Central memory CD8-positive, alpha-beta T cell (primary cell): ENCODE data around the gene BACH2.

ENCODE experiments used
- ATAC-seq: fragments of 150-1000 bp; cut with Tn5 transposase; replicated peaks from 2 replicates; pipeline ENCODE4 v1.10.0; 2022; ENCODE audit warnings: mild to moderate bottlenecking, moderate FRiP score, moderate number of reproducible peaks; ENCODE audit not compliant: poor library complexity, severe bottlenecking; ENCODE audit errors: extremely low read depth
- DNase-seq, 2 donors: peaks; one replicate each; pipeline ENCODE4 v3.0.0; 2021; ENCODE audit warnings: low spot score in 2 of 2
- H3K27ac Mint-ChIP-seq: one replicate; pipeline ENCODE4 v1.8.0; 2022; ENCODE audit warnings: low read depth, mild to moderate bottlenecking, moderate library complexity, mixed read lengths
- H3K27me3 Mint-ChIP-seq: one replicate; pipeline ENCODE4 v1.8.0; 2022; ENCODE audit warnings: mixed read lengths
- H3K36me3 Mint-ChIP-seq: one replicate; pipeline ENCODE4 v1.8.0; 2022; ENCODE audit warnings: mild to moderate bottlenecking, moderate library complexity, mixed read lengths; ENCODE audit not compliant: insufficient read depth
- H3K4me1 Mint-ChIP-seq: one replicate; pipeline ENCODE4 v1.8.0; 2022; ENCODE audit warnings: mixed read lengths
- H3K4me3 Mint-ChIP-seq: one replicate; pipeline ENCODE4 v1.8.0; 2022; ENCODE audit warnings: mild to moderate bottlenecking, moderate library complexity, mixed read lengths
- H3K9me3 Mint-ChIP-seq: one replicate; pipeline ENCODE4 v1.8.0; 2022; ENCODE audit warnings: mixed read lengths

Gene BACH2

GRCh38 chr6:89987140-89987539 lies 309.5 kb downstream of the BACH2 start:
- H3K36me3 Mint-ChIP-seq, result no peaks in the 10 kb centered on the region
- no peaks in the 10 kb centered on the region for H3K9me3 Mint-ChIP-seq
- no peak overlapping the region for H3K27ac Mint-ChIP-seq
- ATAC-seq (no peak), DNase-seq (no peak)
- H3K4me1 Mint-ChIP-seq, result peaks cover 5% of the 10 kb centered on the region
- H3K4me3 Mint-ChIP-seq, result no peak overlapping the region
- no peaks in the 10 kb centered on the region for H3K27me3 Mint-ChIP-seq

- H3K27ac Mint-ChIP-seq, result no peak overlapping the region
- H3K4me3 Mint-ChIP-seq, result no peak overlapping the region
- H3K36me3 Mint-ChIP-seq, result no peaks in the 10 kb centered on the region
- peaks cover 5% of the 10 kb centered on the region for H3K4me1 Mint-ChIP-seq
- no peak for ATAC-seq
- DNase-seq, result no peak
- no peaks in the 10 kb centered on the region for H3K9me3 Mint-ChIP-seq
- H3K27me3 Mint-ChIP-seq, result no peaks in the 10 kb centered on the region
Measured at GRCh38 chr6:89986650-89987074, 310.0 kb downstream of the BACH2 start.

GRCh38 chr6:89985751-89986493 lies 310.7 kb downstream of the BACH2 start:
- H3K27ac Mint-ChIP-seq, result no peak overlapping the region
- ATAC-seq (no peak), DNase-seq (no peak)
- peaks cover 2% of the 10 kb centered on the region for H3K4me1 Mint-ChIP-seq
- no peaks in the 10 kb centered on the region for H3K36me3 Mint-ChIP-seq
- no peak overlapping the region for H3K4me3 Mint-ChIP-seq
- H3K9me3 Mint-ChIP-seq, result no peaks in the 10 kb centered on the region
- H3K27me3 Mint-ChIP-seq, result no peaks in the 10 kb centered on the region

GRCh38 chr6:89984926-89985750 lies 311.5 kb downstream of the BACH2 start:
- Mint-ChIP-seq H3K9me3 (no peaks in the 10 kb centered on the region), H3K4me1 (peaks cover 4% of the 10 kb centered on the region), H3K4me3 (no peak overlapping the region), H3K36me3 (no peaks in the 10 kb centered on the region), H3K27ac (no peak overlapping the region), H3K27me3 (no peaks in the 10 kb centered on the region)
- DNase-seq, result no peak
- ATAC-seq, result no peak

- no peaks in the 10 kb centered on the region for H3K27me3 Mint-ChIP-seq
- DNase-seq (no peak), ATAC-seq (no peak)
- no peak overlapping the region for H3K4me3 Mint-ChIP-seq
- H3K36me3 Mint-ChIP-seq, result no peaks in the 10 kb centered on the region
- H3K9me3 Mint-ChIP-seq, result no peaks in the 10 kb centered on the region
- H3K4me1 Mint-ChIP-seq, result peaks cover 5% of the 10 kb centered on the region
- no peak overlapping the region for H3K27ac Mint-ChIP-seq
Measured at GRCh38 chr6:89980353-89980752, 316.3 kb downstream of the BACH2 start.

- DNase-seq (no peak), ATAC-seq (no peak)
- H3K27ac Mint-ChIP-seq, result no peak overlapping the region
- no peak overlapping the region for H3K4me3 Mint-ChIP-seq
- no peaks in the 10 kb centered on the region for H3K27me3 Mint-ChIP-seq
- no peaks in the 10 kb centered on the region for H3K36me3 Mint-ChIP-seq
- no peaks in the 10 kb centered on the region for H3K9me3 Mint-ChIP-seq
- peaks cover 5% of the 10 kb centered on the region for H3K4me1 Mint-ChIP-seq
Measured at GRCh38 chr6:89979481-89980119, 317.0 kb downstream of the BACH2 start.

- H3K4me1 Mint-ChIP-seq, result peaks cover 5% of the 10 kb centered on the region
- ATAC-seq, result no peak
- no peak for DNase-seq
- H3K9me3 Mint-ChIP-seq, result no peaks in the 10 kb centered on the region
- H3K4me3 Mint-ChIP-seq, result no peak overlapping the region
- H3K36me3 Mint-ChIP-seq, result no peaks in the 10 kb centered on the region
- no peak overlapping the region for H3K27ac Mint-ChIP-seq
- no peaks in the 10 kb centered on the region for H3K27me3 Mint-ChIP-seq
Measured at GRCh38 chr6:89978749-89979145, 317.9 kb downstream of the BACH2 start.

- H3K4me3 Mint-ChIP-seq, result no peak overlapping the region
- DNase-seq, result no peak
- H3K27me3 Mint-ChIP-seq, result no peaks in the 10 kb centered on the region
- no peaks in the 10 kb centered on the region for H3K9me3 Mint-ChIP-seq
- peaks cover 5% of the 10 kb centered on the region for H3K4me1 Mint-ChIP-seq
- H3K36me3 Mint-ChIP-seq, result no peaks in the 10 kb centered on the region
- ATAC-seq, result no peak
- H3K27ac Mint-ChIP-seq, result no peak overlapping the region
Measured at GRCh38 chr6:89977808-89978748, 318.6 kb downstream of the BACH2 start.

- no peak for DNase-seq
Measured at GRCh38 chr6:89976694-89977020, 320.0 kb downstream of the BACH2 start.

GRCh38 chr6:89975991-89976693 lies 320.5 kb downstream of the BACH2 start:
- no peak overlapping the region for H3K27ac Mint-ChIP-seq
- H3K4me3 Mint-ChIP-seq, result no peak overlapping the region
- no peaks in the 10 kb centered on the region for H3K9me3 Mint-ChIP-seq
- H3K4me1 Mint-ChIP-seq, result peaks cover 11% of the 10 kb centered on the region
- DNase-seq (no peak), ATAC-seq (no peak)
- no peaks in the 10 kb centered on the region for H3K27me3 Mint-ChIP-seq
- peaks cover 4% of the 10 kb centered on the region for H3K36me3 Mint-ChIP-seq

More at GRCh38 chr6:89976694-89977020, 320.0 kb downstream of the BACH2 start:
- no peak overlapping the region for H3K27ac Mint-ChIP-seq
- H3K9me3 Mint-ChIP-seq, result no peaks in the 10 kb centered on the region
- no peak overlapping the region for H3K4me3 Mint-ChIP-seq
- peaks cover 4% of the 10 kb centered on the region for H3K36me3 Mint-ChIP-seq
- ATAC-seq, result no peak
- no peaks in the 10 kb centered on the region for H3K27me3 Mint-ChIP-seq
- H3K4me1 Mint-ChIP-seq, result peaks cover 9% of the 10 kb centered on the region

- no peaks in the 10 kb centered on the region for H3K9me3 Mint-ChIP-seq
- H3K27me3 Mint-ChIP-seq, result no peaks in the 10 kb centered on the region
- ATAC-seq, result no peak
- H3K4me3 Mint-ChIP-seq, result no peak overlapping the region
- H3K27ac Mint-ChIP-seq, result no peak overlapping the region
- peaks cover 4% of the 10 kb centered on the region for H3K36me3 Mint-ChIP-seq
- no peak for DNase-seq
- H3K4me1 Mint-ChIP-seq, result peaks cover 9% of the 10 kb centered on the region
Measured at GRCh38 chr6:89975366-89975765, 321.3 kb downstream of the BACH2 start.
